HG03469 (cell line): ENCODE results near the gene GABARAPL2.
"Not testable (repeated sequence)": the region's sequence is repeated elsewhere in the genome, so short reads cannot be mapped to it uniquely, and the experiment has no call there.

Experiments
- ATAC-seq: cut with Tn5 transposase; IDR thresholded peaks from one replicate; pipeline ENCODE4 v1.9.1; 2021; ENCODE audit warnings: mild to moderate bottlenecking, moderate library complexity, moderate number of reproducible peaks; ENCODE audit not compliant: unreplicated experiment

GABARAPL2 gene

DNA sequence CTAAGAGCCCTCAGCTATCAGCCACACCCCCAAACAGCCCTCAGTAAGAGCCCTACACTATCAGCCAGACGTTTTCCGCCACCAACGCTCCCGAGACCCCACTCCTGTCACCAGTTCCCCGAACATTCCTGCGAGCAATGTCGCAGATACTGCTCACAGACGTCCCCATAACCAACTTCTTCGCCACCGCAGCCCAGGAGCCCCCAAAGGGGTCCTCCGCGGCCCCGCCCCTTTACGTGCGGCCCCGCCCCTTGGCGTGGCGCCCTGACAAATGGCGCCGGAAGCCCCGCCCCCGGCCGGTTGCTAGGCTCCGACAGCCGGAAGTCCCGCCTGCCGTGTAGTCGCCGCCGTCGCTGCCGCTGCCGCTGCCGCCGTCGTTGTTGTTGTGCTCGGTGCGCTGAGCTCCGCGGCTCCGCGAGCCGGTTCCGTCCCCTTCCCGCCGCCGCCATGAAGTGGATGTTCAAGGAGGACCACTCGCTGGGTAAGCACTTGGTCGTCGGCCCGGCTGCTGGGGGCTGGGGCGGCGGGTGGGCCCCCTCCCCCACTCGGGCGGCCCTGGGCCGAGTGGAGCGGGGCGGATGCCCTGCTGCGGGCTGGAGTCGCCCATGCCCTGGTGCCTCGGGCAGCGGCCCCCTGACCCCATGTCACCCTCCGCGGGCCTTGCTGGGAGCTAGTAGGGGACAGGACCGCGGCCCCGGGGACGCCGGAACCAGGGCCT lies at the start of gene GABARAPL2:
TSS of gene GABARAPL2 (plus strand) at position 340 of the 718 bp plus-strand sequence. CDS start at position 448, 108 bp downstream.
- ATAC-seq = peak; percentile 34

- no peak for ATAC-seq
Observed at GRCh38 chr16:75519175-75519574, 47.0 kb upstream of the GABARAPL2 start.

- ATAC-seq = no peak
Observed at GRCh38 chr16:75526032-75526790, 40.0 kb upstream of the GABARAPL2 start.

GRCh38 chr16:75527825-75528299 lies 38.3 kb upstream of the GABARAPL2 start:
- ATAC-seq = no peak

- no peak for ATAC-seq
Observed at GRCh38 chr16:75529056-75529905, 36.9 kb upstream of the GABARAPL2 start.

GRCh38 chr16:75529959-75530358 lies 36.2 kb upstream of the GABARAPL2 start:
- no peak for ATAC-seq

GRCh38 chr16:75532142-75532765 lies 33.9 kb upstream of the GABARAPL2 start:
- no peak for ATAC-seq

DNA sequence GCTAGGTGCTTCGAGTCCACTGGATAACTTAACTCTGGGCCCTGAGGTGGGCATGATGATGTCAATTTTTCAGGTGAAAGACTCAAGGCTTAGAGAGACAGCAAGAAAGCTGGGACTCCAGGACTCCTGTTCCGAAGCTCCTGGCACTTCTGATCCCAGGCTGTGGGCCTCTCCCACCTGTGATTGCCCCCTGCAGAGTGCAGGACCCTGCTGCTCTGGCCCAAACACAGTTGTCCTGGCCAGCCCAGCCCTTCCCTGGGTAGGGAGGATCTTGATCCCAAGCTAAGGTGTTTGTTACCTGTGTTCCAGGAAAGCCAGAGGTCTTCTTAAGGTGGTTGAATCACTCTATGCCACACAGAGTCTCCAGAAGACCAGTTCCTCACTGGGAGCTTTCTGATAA lies 33.4 kb upstream of the GABARAPL2 start:
- no peak for ATAC-seq

DNA sequence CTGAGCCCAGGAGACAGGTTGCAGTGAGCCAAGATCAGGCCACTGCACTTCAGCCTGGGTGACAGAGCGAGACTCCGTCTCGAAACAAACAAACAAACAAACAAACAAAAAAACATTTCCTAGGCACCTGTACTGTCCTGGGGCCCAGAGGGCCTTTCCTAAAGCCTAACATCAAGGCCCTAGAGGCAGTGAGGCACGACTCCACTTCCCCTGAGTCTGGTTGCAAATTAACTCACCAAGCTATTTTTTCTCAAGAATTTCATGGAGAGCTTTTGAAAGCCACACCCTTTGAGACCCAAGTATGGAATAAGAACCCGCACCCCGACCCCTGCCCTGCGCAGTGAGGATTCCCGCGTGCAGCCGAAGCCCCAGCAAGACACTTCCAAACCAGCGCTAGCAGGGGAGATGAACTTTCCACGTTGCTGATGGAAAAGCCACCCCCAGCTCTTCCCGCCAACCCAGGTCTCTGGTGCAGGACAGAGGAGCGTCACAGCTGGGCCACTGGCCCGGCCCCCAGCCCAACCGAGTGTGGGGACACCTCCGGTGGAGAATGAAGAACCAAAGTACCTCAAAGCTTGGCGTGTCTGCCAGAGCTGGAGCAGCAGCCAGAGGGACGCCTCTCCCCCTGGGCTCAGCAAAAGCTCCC lies 31.5 kb upstream of the GABARAPL2 start:
- no peak for ATAC-seq

DNA sequence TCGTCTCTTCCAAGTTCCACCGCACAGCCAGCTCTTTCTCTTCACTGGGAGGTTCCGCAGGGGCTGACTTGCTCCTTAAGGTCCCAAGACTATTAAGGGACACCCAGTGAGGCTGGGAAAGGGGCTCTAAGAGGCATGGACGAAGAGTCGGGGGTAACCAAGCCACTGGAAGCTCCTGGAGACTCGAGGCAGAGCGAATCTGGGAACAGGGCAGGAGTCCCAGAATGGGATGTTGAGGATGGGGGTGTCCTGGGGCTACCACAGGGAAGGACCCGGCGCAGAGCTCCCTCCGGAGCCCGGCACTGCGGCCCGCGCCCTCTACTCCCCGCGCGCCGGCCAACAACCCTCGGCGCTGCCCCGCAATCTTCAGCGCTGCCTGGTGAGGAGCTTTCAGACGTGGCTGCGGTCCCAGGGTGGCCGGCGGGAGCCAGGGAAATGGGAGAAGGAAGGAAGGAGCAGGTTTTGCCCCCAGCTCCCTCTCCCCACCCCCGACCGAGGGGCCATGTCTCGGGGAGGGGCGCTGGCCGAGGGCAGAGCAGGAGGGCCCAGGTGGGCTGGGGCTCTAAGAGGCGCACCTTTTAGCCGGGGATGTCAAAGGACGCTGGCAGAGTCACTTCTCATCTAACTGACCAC lies 30.9 kb upstream of the GABARAPL2 start:
- ATAC-seq = no peak

- no peak for ATAC-seq
Observed at GRCh38 chr16:75535901-75536300, 30.3 kb upstream of the GABARAPL2 start, which contains the start of gene CHST5. CHST5 (minus strand) TSS chr16:75536108; CDS start chr16:75530384, 5,724 bp downstream.

DNA sequence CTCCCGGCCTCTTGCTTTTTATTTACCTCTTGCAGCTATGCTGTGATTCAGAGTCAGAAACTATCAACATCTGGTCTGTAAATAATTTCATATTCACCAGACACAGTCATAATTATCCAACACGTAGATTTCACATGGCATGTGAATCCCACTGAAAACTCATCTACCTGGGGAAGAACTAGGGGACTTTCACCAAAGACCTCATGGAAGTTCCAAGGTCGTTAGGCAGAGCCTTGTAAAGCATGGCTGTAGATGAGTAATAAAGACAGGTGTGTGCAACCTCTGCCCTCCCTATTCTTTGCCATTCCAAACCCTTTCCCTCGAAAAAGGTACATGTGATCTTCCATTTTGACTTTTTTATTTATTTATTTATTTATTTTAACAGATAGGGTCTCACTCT lies 28.4 kb upstream of the GABARAPL2 start:
- no peak for ATAC-seq

DNA sequence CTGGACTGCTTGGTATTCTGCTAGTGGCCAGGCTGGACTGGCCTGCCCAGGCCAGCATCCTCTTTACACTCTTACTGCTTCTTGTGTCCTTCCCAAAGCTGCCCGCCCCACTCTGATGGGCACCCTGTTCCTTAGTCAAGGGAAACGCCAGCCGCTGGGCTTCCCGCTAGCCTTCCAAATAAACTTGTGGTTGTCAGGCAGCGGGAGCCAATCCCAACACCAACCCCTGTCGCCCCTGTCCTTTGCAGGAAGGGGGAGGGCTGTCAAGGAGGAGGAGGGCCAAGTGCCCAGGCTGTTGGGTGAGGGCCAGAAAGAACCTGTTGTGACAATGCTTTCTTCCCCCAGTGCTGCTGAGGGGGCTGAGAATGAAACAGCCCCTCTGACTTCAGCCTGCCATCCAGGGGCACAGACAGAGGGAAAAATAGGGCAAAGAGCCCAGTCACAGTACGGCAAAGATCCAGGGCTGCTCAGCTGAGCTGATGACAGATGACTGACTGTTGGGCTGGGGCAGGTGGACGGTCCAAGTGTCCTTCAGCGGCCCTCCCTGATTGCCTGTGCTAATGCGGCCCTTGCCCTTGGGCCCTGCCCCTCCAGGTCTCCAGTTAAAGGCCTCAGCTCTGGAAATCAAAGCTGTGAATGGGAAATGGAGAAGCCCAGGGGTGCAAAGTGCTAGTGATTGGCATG lies 27.2 kb upstream of the GABARAPL2 start:
- not testable (repeated sequence) for ATAC-seq

- ATAC-seq = no peak
Observed at GRCh38 chr16:75541236-75541635, 24.9 kb upstream of the GABARAPL2 start.

- ATAC-seq = not testable (repeated sequence)
Observed at GRCh38 chr16:75542462-75542861, 23.7 kb upstream of the GABARAPL2 start.

GRCh38 chr16:75545879-75546278 lies 20.3 kb upstream of the GABARAPL2 start:
- not testable (repeated sequence) for ATAC-seq

DNA sequence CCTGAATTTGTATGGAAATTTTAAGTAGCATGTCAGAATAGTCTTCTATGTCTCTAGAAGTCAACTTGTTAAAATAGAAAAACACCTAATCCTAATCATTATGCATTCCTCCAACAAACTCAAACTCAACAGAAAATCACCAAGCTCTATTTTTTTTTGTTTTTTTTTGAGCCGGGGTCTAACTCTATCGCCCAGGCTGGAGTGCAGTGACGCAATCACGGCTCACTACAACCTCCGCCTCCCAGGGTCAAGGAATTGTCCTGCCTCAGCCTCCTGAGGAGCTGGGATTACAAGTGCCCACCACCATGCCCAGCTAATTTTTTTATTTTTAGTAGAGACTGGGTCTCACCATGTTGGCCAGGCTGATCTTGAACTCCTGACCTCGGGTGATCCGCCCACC lies 19.9 kb upstream of the GABARAPL2 start:
- ATAC-seq = no peak

DNA sequence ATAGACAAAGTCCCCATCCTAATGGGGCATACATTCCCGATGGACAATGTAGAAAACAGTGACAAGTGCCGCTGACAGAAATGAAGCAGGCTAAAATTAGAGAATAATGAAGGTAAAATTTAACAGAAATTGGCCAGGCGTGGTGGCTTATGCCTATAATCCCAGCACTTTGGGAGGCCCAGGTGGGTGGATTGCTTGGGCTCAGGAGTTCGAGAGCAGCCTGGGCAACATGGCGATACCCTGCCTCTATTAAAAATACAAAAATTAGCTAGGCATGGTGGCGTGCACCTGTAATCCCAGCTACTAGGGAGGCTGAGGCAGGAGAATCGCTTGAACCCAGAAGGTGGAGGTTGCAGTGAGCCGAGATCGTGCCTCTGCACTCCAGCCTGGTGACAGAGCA lies 17.7 kb upstream of the GABARAPL2 start:
- not testable (repeated sequence) for ATAC-seq

GRCh38 chr16:75550211-75550662 lies 15.9 kb upstream of the GABARAPL2 start:
- peak; percentile 69 for ATAC-seq
